Nephron (organoid): ENCODE data around the gene TSN.

Experiments
- H3K27ac Mint-ChIP-seq, 3 experiments: 2 replicates each; pipeline ENCODE4 v1.8.0; 2020; ENCODE audit warnings: mixed read lengths in 3 of 3, mild to moderate bottlenecking in 2 of 3, moderate library complexity in 1 of 3
- H3K27me3 Mint-ChIP-seq: 2 replicates; pipeline ENCODE4 v1.8.0; 2021; ENCODE audit warnings: low read depth, mild to moderate bottlenecking, moderate library complexity, mixed read lengths
- H3K36me3 Mint-ChIP-seq: 2 replicates; pipeline ENCODE4 v1.8.0; 2020; ENCODE audit warnings: low read depth, mixed read lengths
- H3K4me1 Mint-ChIP-seq: 2 replicates; pipeline ENCODE4 v1.8.0; 2020; ENCODE audit warnings: mixed read lengths
- H3K4me3 Mint-ChIP-seq, 3 experiments: 2 replicates each; pipeline ENCODE4 v1.8.0; 2020; ENCODE audit warnings: mild to moderate bottlenecking in 3 of 3, mixed read lengths in 3 of 3, moderate library complexity in 2 of 3
- H3K9me3 Mint-ChIP-seq: 2 replicates; pipeline ENCODE4 v1.8.0; 2020; ENCODE audit warnings: mixed read lengths
- CTCF ChIP-seq, 3 experiments: fragments of 200-600 bp; sonication (generic); IDR thresholded peaks; one replicate each; pipeline ENCODE4 v1.5.0; 2021; ENCODE audit warnings: antibody characterized with exemption in 3 of 3; ENCODE audit not compliant: unreplicated experiment in 3 of 3

The TSN gene

GRCh38 chr2:121748202-121748601 is 7.2 kb upstream of the TSN start:
- peaks cover 5% of the 10 kb centered on the region for H3K9me3 Mint-ChIP-seq
- H3K4me1 Mint-ChIP-seq: no peaks in the 10 kb centered on the region
- TF ChIP-seq CTCF (IDR thresholded peaks at IDR 0.05; ENCODE audit: unreplicated experiment in 3 of 3): no peak
- no peak overlapping the region for H3K4me3 Mint-ChIP-seq
- H3K36me3 Mint-ChIP-seq: no peaks in the 10 kb centered on the region
- H3K27me3 Mint-ChIP-seq: peaks cover 5% of the 10 kb centered on the region
- H3K27ac Mint-ChIP-seq: no peak overlapping the region

GRCh38 chr2:121754851-121755236 is 607 bp upstream of the TSN start:
- H3K4me1 Mint-ChIP-seq: peaks cover 24% of the 10 kb centered on the region
- peak overlapping the region; percentile 85 to 89 (median 86) for H3K27ac Mint-ChIP-seq
- H3K27me3 Mint-ChIP-seq: no peaks in the 10 kb centered on the region
- no peaks in the 10 kb centered on the region for H3K9me3 Mint-ChIP-seq
- peaks cover 8% of the 10 kb centered on the region for H3K36me3 Mint-ChIP-seq
- peak overlapping the region; percentile 90 to 96 (median 96) for H3K4me3 Mint-ChIP-seq
- TF ChIP-seq CTCF (IDR thresholded peaks at IDR 0.05; ENCODE audit: unreplicated experiment in 3 of 3): no peak

GRCh38 chr2:121764681-121765228 is 9.3 kb downstream of the TSN start:
- Mint-ChIP-seq H3K27me3 (no peaks in the 10 kb centered on the region), H3K27ac (no peak overlapping the region), H3K9me3 (no peaks in the 10 kb centered on the region), H3K36me3 (peaks cover 70% of the 10 kb centered on the region), H3K4me3 (no peak overlapping the region), H3K4me1 (no peaks in the 10 kb centered on the region)
- no peak for TF ChIP-seq CTCF (IDR thresholded peaks at IDR 0.05; ENCODE audit: unreplicated experiment in 3 of 3)

- H3K27ac Mint-ChIP-seq: no peak overlapping the region
- no peaks in the 10 kb centered on the region for H3K27me3 Mint-ChIP-seq
- peaks cover 6% of the 10 kb centered on the region for H3K4me1 Mint-ChIP-seq
- no peak overlapping the region for H3K4me3 Mint-ChIP-seq
- no peaks in the 10 kb centered on the region for H3K9me3 Mint-ChIP-seq
- H3K36me3 Mint-ChIP-seq: peaks cover 59% of the 10 kb centered on the region
- no peak for TF ChIP-seq CTCF (IDR thresholded peaks at IDR 0.05; ENCODE audit: unreplicated experiment in 3 of 3)
These were observed 11.2 kb downstream of the TSN start for GRCh38 chr2:121766624-121767023.

- H3K9me3 Mint-ChIP-seq: no peaks in the 10 kb centered on the region
- H3K4me1 Mint-ChIP-seq: peaks cover 20% of the 10 kb centered on the region
- H3K27ac Mint-ChIP-seq: no peak overlapping the region
- no peak overlapping the region for H3K4me3 Mint-ChIP-seq
- TF ChIP-seq CTCF (IDR thresholded peaks at IDR 0.05; ENCODE audit: unreplicated experiment in 3 of 3): no peak
- peaks cover 51% of the 10 kb centered on the region for H3K36me3 Mint-ChIP-seq
- no peaks in the 10 kb centered on the region for H3K27me3 Mint-ChIP-seq
These were observed 12.8 kb downstream of the TSN start for GRCh38 chr2:121768143-121768755.
